GM12801 (cell line): ENCODE results near the gene MAD1L1.

Experiments used
- TF ChIP-seq, protein P1 (sequence below): IDR thresholded peaks from one replicate; pipeline ENCODE4 v1.5.1; 2011; ENCODE audit warnings: control low read depth; ENCODE audit not compliant: insufficient read length; ENCODE audit errors: extremely low read depth

Gene MAD1L1

DNA sequence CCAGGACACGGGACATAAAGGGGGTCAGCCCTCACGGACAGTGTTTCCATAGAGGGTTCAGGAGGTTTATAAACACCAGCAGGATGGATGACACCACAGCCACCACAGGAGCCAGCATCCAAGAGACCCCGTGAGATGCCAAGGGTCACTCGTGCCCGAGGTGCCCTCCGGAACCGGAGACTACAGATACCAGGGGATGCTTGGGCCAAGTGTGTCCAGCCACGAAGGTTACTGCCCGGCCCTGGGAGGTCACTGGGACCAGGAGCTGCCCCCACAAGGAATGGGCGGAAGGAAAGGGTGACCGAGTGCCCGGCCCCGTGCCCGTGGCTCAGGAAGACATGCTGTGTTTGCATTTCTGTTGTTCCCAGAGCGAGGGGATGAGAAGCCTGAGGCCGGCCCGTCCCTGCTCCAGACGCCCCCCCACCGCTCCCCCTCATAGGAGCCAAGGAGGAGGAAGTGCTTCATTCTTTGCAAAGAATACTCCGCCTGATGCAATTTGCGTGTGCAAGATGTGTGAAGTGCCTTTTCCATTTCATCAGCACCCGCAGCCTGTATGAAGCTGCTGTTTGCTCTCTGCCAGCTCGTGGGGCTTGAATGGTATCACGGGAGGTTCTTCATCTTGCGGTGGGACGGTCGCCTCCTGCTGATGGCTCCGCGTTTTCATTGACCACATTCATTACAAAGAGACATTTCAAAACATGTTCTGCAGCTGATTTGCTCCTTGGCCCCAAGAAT, 386.2 kb downstream of the MAD1L1 start:
- TF ChIP-seq, protein P1, sequence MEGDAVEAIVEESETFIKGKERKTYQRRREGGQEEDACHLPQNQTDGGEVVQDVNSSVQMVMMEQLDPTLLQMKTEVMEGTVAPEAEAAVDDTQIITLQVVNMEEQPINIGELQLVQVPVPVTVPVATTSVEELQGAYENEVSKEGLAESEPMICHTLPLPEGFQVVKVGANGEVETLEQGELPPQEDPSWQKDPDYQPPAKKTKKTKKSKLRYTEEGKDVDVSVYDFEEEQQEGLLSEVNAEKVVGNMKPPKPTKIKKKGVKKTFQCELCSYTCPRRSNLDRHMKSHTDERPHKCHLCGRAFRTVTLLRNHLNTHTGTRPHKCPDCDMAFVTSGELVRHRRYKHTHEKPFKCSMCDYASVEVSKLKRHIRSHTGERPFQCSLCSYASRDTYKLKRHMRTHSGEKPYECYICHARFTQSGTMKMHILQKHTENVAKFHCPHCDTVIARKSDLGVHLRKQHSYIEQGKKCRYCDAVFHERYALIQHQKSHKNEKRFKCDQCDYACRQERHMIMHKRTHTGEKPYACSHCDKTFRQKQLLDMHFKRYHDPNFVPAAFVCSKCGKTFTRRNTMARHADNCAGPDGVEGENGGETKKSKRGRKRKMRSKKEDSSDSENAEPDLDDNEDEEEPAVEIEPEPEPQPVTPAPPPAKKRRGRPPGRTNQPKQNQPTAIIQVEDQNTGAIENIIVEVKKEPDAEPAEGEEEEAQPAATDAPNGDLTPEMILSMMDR = no peak

DNA sequence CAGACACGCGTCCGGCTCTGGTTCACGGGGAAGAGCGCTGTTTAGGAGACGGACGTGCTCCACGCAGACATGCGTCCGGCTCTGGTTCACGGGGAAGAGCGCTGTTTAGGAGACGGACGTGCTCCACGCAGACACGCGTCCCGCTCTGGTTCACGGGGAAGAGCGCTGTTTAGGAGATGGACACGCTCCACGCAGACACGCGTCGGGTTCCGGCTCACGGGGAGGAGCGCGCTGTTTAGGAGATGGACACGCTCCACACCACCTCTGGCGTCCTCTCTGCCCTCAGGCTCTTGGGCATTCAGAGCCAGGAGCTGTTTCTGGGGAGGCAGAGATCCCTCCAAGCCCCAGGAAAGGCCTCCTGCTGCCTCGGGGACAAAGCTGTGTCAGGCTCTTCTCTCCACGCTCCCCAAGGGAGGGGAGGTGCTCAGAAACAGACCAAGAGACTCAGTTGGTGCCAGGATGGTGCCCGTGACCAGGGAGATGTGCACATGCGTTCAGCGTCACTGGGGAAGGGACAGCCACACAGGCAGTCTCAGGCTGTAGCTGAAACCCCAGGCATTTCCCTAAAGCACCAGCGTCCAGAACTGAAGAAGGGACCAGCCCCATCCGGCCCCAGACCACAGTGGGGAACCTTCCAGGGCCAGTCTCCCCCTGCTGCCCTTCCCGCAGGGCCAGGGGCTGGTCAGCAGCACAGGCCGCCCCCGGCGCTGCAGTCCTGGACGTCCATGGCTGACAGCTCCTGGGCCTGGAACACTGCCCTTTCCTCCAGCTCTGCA, 387.0 kb downstream of the MAD1L1 start:
- TF ChIP-seq, protein P1 = no peak

DNA sequence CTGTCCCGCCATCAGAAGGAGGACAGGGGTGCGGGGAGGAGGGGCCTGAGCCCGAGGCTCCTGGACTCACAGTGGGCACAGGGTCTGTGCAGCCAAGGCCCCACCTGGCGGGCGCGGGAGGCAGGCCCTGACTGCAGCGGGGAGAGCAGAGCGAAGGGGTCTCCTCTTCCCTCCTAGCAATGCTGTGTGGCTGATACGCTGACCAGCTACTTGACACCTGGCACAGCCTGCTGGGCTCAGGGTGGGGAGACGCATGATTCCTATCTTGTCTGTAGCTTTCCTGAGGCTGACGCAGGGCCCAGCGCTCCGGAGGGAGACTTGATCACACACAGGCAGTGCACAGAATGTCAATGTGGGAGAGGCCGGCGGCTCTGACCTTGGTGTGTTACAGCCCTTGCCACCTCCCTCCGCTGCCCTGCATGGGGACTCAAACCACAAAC, 387.8 kb downstream of the MAD1L1 start:
- TF ChIP-seq, protein P1 = no peak

DNA sequence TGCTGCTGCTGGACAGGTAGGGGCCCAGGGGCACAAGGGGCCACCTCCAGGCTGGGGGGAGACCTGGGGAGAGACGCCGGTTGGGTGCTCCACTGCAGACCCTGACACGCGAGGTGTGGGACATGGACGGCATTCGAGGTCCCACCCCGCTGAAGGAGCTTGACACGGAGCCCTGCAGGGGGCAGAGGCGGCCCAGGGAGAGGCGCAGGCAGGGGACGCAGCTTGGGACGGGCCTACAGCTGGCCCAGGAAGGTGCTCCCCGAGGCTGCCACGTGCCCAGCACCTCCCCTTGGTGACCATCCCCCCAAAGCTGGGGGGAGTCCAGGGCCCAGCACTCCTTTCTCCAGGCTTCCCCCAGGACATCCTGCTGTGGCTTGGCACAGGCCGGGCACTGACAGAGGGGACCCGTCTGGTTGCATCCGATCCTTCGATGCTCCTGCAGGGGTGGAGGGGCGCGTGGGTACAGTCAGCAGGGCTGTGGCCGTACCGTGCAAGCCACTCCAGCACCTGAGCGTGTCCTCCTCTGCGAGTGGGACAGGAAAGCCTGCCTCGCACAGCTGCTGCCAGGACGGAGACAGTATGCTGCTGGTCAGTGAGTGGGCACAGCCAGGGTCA, 388.3 kb downstream of the MAD1L1 start:
- TF ChIP-seq, protein P1 = no peak

DNA sequence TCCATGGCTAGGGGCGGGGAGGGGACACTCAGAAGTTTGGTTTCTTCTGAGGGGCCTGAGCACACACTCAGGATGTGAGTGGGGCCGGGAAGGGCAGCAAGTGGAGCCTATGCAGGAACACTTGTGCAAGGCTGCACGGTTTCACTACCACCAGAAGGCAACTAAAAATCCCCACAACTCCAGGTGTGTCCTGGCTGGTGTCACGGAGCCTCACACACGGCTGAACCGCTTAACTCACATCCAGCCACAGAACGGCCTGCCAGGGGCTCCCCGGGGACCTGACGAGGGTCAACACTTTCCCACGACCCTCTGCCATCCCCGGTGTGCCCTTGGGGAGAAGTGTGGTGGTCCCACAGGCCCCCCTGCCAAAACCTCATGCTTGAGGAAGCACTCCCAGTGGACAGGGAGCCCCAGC, 388.8 kb downstream of the MAD1L1 start:
- TF ChIP-seq, protein P1 = no peak

DNA sequence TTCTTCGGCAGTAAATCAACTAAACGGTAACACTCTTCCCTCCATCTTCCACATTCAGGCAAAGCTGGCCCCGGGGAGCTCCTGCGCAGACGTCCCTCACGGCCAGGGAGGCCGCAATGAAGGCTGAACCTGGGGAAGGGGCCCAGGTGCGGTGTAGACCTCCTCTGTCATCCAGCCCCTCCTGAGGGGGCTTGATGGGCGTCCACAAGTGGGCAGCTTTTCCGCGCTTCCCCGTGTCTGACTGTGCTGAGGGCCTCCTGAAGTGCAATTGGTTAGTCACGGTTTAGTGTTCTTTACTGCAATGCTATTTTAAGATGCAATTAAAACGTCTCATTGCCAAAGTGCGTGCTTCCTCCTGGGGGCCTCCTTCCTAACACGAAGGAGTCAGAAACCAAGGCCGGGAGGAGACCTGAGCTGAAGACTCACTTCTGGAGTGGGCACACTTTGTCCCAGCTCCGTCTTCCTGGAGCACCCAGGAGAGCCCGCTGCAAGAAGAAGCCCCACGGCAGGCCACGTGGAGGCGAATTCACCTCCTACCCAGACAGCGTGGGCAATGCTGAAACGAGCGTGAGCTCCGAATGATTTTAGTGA, 389.4 kb downstream of the MAD1L1 start:
- TF ChIP-seq, protein P1 = no peak
